ENCODE measurements around the gene TPX2.

The TPX2 gene

GRCh38 chr20:31845300-31845863, 106.3 kb downstream of the TPX2 start, which contains the start of gene FOXS1:
FOXS1 (minus strand) TSS chr20:31845604; CDS start chr20:31845542, 62 bp downstream.
- no peak for DNase-seq (ENCODE audit: low read depth)
- H3K4me3 ChIP-seq (ENCODE audit: low read depth, low read length): no peak within 1 kb of the TSS
- TF ChIP-seq, protein P1, sequence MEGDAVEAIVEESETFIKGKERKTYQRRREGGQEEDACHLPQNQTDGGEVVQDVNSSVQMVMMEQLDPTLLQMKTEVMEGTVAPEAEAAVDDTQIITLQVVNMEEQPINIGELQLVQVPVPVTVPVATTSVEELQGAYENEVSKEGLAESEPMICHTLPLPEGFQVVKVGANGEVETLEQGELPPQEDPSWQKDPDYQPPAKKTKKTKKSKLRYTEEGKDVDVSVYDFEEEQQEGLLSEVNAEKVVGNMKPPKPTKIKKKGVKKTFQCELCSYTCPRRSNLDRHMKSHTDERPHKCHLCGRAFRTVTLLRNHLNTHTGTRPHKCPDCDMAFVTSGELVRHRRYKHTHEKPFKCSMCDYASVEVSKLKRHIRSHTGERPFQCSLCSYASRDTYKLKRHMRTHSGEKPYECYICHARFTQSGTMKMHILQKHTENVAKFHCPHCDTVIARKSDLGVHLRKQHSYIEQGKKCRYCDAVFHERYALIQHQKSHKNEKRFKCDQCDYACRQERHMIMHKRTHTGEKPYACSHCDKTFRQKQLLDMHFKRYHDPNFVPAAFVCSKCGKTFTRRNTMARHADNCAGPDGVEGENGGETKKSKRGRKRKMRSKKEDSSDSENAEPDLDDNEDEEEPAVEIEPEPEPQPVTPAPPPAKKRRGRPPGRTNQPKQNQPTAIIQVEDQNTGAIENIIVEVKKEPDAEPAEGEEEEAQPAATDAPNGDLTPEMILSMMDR (conservative IDR thresholded peaks at IDR 0.05; ENCODE audit: low read depth, low read length): no peak

GRCh38 chr20:31846793-31847138, 107.7 kb downstream of the TPX2 start:
- TF ChIP-seq, protein P1 (conservative IDR thresholded peaks at IDR 0.05; ENCODE audit: low read depth, low read length): no peak
- no peak overlapping the region for H3K4me3 ChIP-seq (ENCODE audit: low read depth, low read length)
- DNase-seq (ENCODE audit: low read depth): no peak

- H3K4me3 ChIP-seq (ENCODE audit: low read depth, low read length): no peak overlapping the region
- TF ChIP-seq, protein P1 (conservative IDR thresholded peaks at IDR 0.05; ENCODE audit: low read depth, low read length): no peak
- no peak for DNase-seq (ENCODE audit: low read depth)
Observed at GRCh38 chr20:31848088-31848999, 109.3 kb downstream of the TPX2 start.

GRCh38 chr20:31849306-31849930, 110.3 kb downstream of the TPX2 start:
- TF ChIP-seq, protein P1 (conservative IDR thresholded peaks at IDR 0.05; ENCODE audit: low read depth, low read length): no peak
- no peak for DNase-seq (ENCODE audit: low read depth)
- no peak overlapping the region for H3K4me3 ChIP-seq (ENCODE audit: low read depth, low read length)

Data from choroid plexus epithelial cell (primary cell).